ENCODE data around the gene DGKG. TPM values are rescaled to one million over a fixed set of nuclear protein-coding genes. Genes with fewer than 3 reads are reported as not detected.

DGKG gene
- total and polyA plus RNA-seq, 2 of the 8 experiments (the other 6 are each of a cell fraction or from before 2014, with no cell fraction given) = 0.30 to 0.48 TPM

Other genes with a start within 250 kb of the DGKG start
- 0.90 and 1.8 TPM in 2 replicates for gene CRYGS, start 182.1 kb upstream of the DGKG start, total RNA-seq (2021; fragmentation: NEBNext Ultra II Directional; extraction: Animal tissue kit (Norgen Biotek cat#: 25700))
- 1.3 and 1.5 TPM in 2 replicates for gene CRYGS, start 182.1 kb upstream of the DGKG start, polyA plus RNA-seq (2011; rRNA removed)
- 13.4 and 13.9 TPM in 2 replicates for gene TBCCD1, start 205.1 kb upstream of the DGKG start, total RNA-seq (2021; fragmentation: NEBNext Ultra II Directional; extraction: Animal tissue kit (Norgen Biotek cat#: 25700))
- gene TBCCD1, start 205.1 kb upstream of the DGKG start, polyA plus RNA-seq (2011; rRNA removed) = 8.4 and 11.3 TPM in 2 replicates
- 63.9 and 67.7 TPM in 2 replicates for gene DNAJB11, start 208.5 kb upstream of the DGKG start, total RNA-seq (2021; fragmentation: NEBNext Ultra II Directional; extraction: Animal tissue kit (Norgen Biotek cat#: 25700))
- 14.3 and 14.6 TPM in 2 replicates for gene DNAJB11, start 208.5 kb upstream of the DGKG start, polyA plus RNA-seq (2011; rRNA removed)